NCI-H446 treated with DMSO at 0.1 percent for 48 hours (cell line): ENCODE measurements around the gene TBX6.
"Not testable (repeated sequence)": the region's sequence is repeated elsewhere in the genome, so short reads cannot be mapped to it uniquely, and the experiment has no call there.

Source experiments
- DNase-seq: peaks from one replicate; lab custom pipeline; 2025; lab: John Stamatoyannopoulos, UW

Gene TBX6, protein sequence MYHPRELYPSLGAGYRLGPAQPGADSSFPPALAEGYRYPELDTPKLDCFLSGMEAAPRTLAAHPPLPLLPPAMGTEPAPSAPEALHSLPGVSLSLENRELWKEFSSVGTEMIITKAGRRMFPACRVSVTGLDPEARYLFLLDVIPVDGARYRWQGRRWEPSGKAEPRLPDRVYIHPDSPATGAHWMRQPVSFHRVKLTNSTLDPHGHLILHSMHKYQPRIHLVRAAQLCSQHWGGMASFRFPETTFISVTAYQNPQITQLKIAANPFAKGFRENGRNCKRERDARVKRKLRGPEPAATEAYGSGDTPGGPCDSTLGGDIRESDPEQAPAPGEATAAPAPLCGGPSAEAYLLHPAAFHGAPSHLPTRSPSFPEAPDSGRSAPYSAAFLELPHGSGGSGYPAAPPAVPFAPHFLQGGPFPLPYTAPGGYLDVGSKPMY

DNA sequence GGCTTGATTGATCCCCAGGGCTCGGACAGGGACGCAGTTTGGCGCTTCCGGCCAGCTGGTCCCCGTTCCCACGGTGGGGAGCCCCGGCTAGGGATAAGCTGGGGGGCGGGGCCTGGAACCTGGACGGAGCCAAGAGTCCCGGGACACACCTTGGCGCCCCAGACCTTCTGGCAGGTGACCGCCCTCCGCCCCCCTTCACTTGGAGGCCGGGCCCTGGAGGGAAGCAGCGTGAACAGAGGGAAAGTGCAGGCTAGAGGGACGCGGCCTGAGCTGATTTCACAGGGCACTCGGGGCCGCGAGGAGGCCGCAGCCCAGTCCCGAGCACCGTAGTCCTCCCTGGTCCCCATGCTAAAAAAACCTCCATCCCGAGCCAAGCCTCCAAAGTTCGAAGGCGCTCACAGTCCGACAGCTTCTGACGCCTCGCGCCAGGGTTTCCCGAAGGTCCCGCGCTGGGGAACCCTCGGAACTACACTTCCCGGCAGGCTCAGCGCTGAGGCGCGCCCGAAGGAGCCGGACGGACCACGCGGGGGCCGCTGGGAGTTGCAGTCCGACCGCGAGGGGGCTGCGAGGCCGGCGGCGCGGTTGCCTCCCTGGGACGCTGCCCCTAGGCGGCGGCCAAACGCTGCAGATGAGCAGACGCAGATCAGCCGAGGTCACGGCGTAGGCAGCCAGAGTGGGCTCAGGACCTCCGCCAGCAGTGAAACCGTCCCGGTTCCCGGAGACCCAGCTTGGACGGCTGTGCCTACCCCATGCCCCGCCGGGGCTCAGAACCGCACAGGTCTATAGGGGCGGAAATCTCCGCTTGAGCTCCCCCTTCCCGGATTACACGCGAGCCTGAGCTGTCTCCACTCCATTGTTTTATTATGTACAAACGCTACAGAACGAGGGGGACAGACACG lies at the start of gene TBX6:
TSS of gene TBX6 (minus strand) at position 451 of the 899 bp plus-strand sequence. CDS start 731 bp downstream, outside the sequence.
- DNase-seq, result peak; percentile 78

DNA sequence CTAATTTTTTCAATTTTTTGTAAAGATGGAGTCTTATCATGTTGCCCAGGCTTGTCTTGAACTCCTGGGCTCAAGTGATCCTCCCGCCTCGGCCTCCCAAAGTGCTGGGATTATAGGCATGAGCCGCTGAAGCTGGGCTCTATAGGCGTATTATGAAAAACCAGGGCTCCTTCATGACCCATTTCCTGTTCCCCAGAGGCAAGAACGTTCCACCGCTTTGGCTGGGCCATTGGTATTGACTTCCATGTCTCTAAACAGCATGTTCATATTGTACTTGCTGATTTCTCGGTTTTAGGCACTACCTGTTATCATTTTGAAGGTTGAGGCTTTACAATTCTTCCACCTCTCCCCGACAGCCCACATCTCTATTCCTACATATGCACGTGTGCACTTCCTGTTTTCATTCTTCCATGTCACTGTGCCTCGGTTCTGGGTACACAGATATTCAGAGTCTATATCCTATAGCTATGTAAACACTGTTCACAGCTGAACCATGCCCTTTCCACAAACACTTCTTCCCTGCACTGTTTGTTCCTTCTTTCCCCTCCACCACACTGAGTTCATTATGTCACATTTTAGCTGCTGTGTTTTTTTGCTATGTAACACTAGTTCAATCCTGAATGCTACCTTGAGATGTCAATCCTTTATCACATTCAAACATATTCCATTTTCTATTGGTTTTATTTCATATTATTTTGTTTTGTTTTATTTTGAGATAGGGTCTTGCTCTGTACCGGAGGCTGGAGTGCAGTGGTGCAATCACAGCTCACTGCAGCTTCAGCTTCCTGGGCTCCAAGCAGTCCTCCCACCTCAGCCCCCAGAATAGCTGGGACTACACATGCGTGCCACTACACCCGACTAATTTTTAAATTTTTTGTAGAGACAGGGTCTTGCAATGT lies 48.1 kb upstream of the TBX6 start:
- DNase-seq, result no peak

DNA sequence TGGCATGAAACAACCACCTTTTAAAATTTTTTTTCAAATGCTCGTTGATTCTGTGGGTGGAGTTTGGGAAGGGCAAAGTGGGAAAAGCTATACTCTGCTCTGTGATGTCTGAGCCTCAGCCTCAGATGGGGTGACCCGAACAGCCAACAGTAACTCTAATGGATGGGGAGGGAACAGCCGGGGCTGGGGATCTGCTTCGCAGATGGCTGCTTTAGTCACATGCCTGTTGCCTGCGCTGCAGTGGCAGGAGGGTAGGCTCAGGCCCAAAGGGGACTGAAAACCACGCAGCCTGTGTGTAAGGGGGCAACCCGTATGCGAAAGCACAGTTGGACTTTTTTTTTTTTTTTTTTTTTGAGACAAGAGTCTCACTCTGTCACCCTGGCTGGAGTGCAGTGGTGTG lies 46.2 kb upstream of the TBX6 start:
- DNase-seq, result no peak

DNA sequence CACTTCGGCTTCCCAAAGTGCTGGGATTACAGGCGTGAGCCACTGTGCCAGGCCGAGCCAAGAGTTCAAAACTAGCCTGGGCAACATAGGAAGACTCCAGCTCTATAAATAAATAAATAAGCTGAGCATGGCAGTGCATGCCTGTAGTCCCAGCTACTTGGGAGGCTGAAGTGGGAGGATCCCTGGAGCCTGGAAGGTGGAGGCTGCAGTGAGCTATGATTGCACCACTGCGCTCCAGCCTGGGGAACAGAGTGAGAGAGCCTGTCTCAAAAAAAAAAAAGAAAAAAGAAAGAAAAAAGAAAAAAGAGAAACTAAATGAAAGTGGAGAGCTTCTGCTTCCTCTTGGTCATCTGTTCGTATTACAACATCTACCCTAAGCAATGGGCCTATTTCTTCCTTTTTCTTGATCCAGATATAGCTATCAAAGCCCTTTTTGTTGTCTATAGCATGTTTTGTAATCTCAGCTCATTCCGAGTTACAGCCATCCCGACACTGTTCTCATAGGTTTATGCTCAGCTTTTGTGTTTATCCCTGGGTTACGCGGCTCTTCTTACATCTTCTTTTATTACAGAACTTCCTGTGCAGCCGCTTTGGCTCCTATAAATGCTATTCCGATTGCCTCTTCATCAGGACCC lies 45.4 kb upstream of the TBX6 start:
- no peak for DNase-seq

GRCh38 chr16:30132591-30132990 lies 40.9 kb upstream of the TBX6 start:
- DNase-seq, result no peak

GRCh38 chr16:30131869-30132475 lies 40.2 kb upstream of the TBX6 start:
- DNase-seq, result peak; percentile 46

DNA sequence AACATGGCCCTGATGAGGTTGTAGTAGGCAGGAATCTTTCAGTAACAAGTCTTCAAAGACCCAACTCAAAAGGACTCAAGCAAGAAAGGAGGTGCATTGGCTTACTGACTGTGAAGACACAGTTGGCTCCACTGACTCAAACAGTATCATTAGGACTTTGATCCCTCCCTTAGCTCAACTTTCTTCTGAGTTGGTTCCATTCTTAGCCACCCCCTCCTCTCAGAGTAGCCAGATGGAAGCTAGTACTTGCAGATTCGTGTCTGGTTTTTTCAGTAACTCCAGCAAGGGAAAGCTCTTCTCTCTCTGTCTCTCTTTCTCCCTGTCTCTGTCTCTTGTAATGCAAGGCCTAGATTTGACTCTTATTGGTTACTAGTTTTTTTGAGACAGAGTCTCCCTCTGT lies 36.3 kb upstream of the TBX6 start:
- no peak for DNase-seq

GRCh38 chr16:30125690-30126089 lies 34.0 kb upstream of the TBX6 start:
- not testable (repeated sequence) for DNase-seq

- no peak for DNase-seq
Observed at GRCh38 chr16:30124985-30125379, 33.3 kb upstream of the TBX6 start.

- no peak for DNase-seq
Observed at GRCh38 chr16:30122604-30123160, 31.0 kb upstream of the TBX6 start.

- DNase-seq, result no peak
Observed at GRCh38 chr16:30121741-30122571, 30.2 kb upstream of the TBX6 start.

DNA sequence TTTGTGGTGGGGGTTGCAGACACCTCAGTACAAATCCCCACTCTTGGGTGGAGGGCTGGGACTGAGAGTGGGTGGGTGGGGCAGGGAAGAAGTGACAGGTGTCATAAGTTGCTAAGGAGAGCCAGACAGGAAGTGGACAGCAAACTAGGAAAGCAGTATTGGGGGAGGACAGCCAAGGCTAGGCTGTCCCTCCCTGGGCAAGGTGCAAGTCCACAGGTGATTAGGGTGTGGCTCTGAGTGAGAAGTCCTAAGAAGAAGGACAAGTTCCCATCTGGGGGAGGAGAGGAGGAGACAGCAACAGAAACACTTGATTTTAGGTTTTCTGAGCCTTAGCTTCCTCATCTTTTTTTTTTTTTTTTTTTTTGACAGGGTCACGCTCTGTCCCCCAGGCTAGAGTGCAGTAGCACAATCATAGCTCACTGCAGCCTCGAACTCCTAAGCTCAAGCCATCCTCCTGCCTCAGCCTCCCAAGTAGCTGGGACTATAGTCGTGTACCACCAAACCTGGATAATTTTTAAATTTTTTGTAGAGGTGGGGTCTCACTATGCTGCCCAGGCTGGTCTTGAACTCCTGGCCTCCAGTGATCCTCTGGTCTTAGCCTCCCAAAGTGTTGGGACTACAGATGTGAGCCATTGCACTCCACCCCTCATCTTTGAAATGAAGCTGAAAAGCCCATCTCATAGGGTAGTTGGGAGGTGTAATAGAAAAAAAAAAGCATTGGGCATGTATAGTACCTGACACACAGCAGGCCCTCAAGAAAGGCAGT lies 28.8 kb upstream of the TBX6 start:
- no peak for DNase-seq

GRCh38 chr16:30119428-30119827 lies 27.7 kb upstream of the TBX6 start:
- no peak for DNase-seq

- no peak for DNase-seq
Observed at GRCh38 chr16:30117768-30118167, 26.0 kb upstream of the TBX6 start.

DNA sequence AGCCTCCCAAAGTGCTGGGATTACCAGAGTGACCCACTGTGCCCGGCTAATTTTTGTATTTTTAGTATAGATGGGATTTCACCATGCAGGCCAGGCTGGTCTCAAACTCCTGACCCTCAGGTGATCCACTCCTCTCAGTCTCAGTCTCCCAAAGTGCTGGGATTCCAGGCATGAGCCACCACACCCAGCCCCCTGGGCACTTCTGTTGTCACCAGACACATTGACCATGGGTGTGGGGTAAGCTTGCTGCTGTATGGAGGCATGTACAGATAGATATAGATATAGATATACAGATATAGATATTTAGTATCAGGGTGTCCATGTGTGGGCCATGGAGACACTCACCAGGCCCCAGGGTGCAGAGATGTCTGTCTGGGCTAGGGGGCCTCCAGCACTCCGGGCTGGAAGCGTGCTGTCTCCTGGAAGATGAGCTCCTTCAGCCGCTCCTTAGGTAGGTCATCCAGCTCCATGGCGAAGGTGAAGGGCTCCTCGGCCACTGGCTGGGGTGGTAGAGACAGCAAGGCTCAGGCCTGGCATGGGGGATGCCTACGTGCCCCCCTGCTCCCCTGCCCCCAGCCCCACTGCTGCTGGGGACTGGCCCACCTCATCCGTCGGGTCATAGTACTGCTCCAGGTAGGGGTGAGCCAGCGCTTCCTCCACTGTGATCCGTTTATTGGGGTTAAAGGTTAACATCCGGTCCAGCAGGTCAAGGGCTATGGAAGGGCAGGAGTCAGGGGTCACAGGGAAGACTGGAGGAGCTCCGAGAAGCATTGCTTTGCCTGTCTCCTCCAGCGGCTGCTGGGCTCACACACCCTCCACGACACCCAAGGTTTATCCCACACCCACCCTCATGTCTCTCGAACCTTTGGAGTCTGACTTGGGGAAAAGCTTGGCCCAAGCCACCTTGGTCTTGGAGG lies 24.8 kb upstream of the TBX6 start:
- DNase-seq, result no peak

GRCh38 chr16:30115238-30115637 lies 23.5 kb upstream of the TBX6 start:
- DNase-seq, result no peak

GRCh38 chr16:30114833-30115232 lies 23.1 kb upstream of the TBX6 start:
- not testable (repeated sequence) for DNase-seq

- no peak for DNase-seq
Observed at GRCh38 chr16:30114411-30114810, 22.7 kb upstream of the TBX6 start.
